ENCODE results near the gene WNT10A. TPM values are rescaled to one million over a fixed set of nuclear protein-coding genes. Genes with fewer than 3 reads are reported as not detected.

The WNT10A gene
- total RNA-seq, 4 donors from 2014 or later = 14.3 to 20.7 (median 16.3) TPM

- Histone ChIP-seq H3K4me3 (no peak overlapping the region), H3K27ac (no peak overlapping the region), H3K27me3 (peaks cover 69% of the 10 kb centered on the region), H3K4me1 (peaks cover 33% of the 10 kb centered on the region), H3K36me3 (no peaks in the 10 kb centered on the region), H3K9me3 (no peaks in the 10 kb centered on the region)
- 70% methylated on average over 13 of the region's 14 CpGs for WGBS
- TF ChIP-seq POLR2AphosphoS5 (IDR thresholded peaks at IDR 0.05) = no peak
- TF ChIP-seq POLR2A (IDR thresholded peaks at IDR 0.05) = no peak
- TF ChIP-seq CTCF (IDR thresholded peaks at IDR 0.05) = no peak
- TF ChIP-seq EP300 (IDR thresholded peaks at IDR 0.05) = no peak
- DNase-seq (ENCODE audit: low spot score in 2 of 2) = peak; percentile 29 to 52
Measured at GRCh38 chr2:218855305-218856166, 25.1 kb upstream of the WNT10A start.

GRCh38 chr2:218856167-218856895 is 24.3 kb upstream of the WNT10A start:
- WGBS = 45% methylated on average over 12 of the region's 12 CpGs
- TF ChIP-seq POLR2AphosphoS5 (IDR thresholded peaks at IDR 0.05) = no peak
- TF ChIP-seq EP300 (IDR thresholded peaks at IDR 0.05) = no peak
- no peak for TF ChIP-seq CTCF (IDR thresholded peaks at IDR 0.05)
- TF ChIP-seq POLR2A (IDR thresholded peaks at IDR 0.05) = no peak
- Histone ChIP-seq H3K27me3 (peaks cover 70% of the 10 kb centered on the region), H3K4me3 (no peak overlapping the region), H3K36me3 (no peaks in the 10 kb centered on the region), H3K27ac (no peak overlapping the region), H3K9me3 (no peaks in the 10 kb centered on the region), H3K4me1 (peaks cover 41% of the 10 kb centered on the region)
- DNase-seq (ENCODE audit: low spot score in 2 of 2) = peak; percentile 29 to 41

- 92% methylated on average over 1 of the region's 1 CpG for whole genome bisulfite sequencing
- no peak overlapping the region for H3K27ac ChIP-seq
- H3K4me3 ChIP-seq = no peak overlapping the region
- peaks cover 71% of the 10 kb centered on the region for H3K27me3 ChIP-seq
- H3K4me1 ChIP-seq = peaks cover 41% of the 10 kb centered on the region
- H3K36me3 ChIP-seq = no peaks in the 10 kb centered on the region
- no peaks in the 10 kb centered on the region for H3K9me3 ChIP-seq
- peak; percentile 27 to 31 for DNase-seq (ENCODE audit: low spot score in 2 of 2)
- TF ChIP-seq EP300 (IDR thresholded peaks at IDR 0.05) (no peak), POLR2AphosphoS5 (IDR thresholded peaks at IDR 0.05) (no peak), CTCF (IDR thresholded peaks at IDR 0.05) (no peak), POLR2A (IDR thresholded peaks at IDR 0.05) (no peak)
Measured at GRCh38 chr2:218856896-218857243, 23.8 kb upstream of the WNT10A start.

- no peak overlapping the region for H3K27ac ChIP-seq
- no peaks in the 10 kb centered on the region for H3K36me3 ChIP-seq
- H3K27me3 ChIP-seq = peaks cover 71% of the 10 kb centered on the region
- 34% methylated on average over 10 of the region's 10 CpGs for WGBS
- TF ChIP-seq EP300 (IDR thresholded peaks at IDR 0.05) = no peak
- no peak for TF ChIP-seq CTCF (IDR thresholded peaks at IDR 0.05)
- TF ChIP-seq POLR2AphosphoS5 (IDR thresholded peaks at IDR 0.05) = no peak
- no peak for TF ChIP-seq POLR2A (IDR thresholded peaks at IDR 0.05)
- no peak overlapping the region for H3K4me3 ChIP-seq
- H3K4me1 ChIP-seq = peaks cover 41% of the 10 kb centered on the region
- no peaks in the 10 kb centered on the region for H3K9me3 ChIP-seq
- DNase-seq (ENCODE audit: low spot score in 2 of 2) = peak; percentile 40 to 62
Measured at GRCh38 chr2:218857371-218858137, 23.1 kb upstream of the WNT10A start.

Data from suprapubic skin (tissue), 4 donors.